Mammary epithelial cell (primary cell): ENCODE measurements around the gene TBC1D2.

Experiments
- EZH2 ChIP-seq: IDR thresholded peaks from 2 replicates; pipeline ENCODE4 v1.6.1; 2012; ENCODE audit warnings: low read length, inconsistent platforms, borderline replicate concordance
- TF ChIP-seq, protein P1 (sequence below), 2 donors: IDR thresholded peaks in 1 of 2; conservative IDR thresholded peaks in 1 of 2; 2 replicates each; pipeline ENCODE4 v1.5.1; 2011 to 2012; ENCODE audit warnings: inconsistent platforms in 2 of 2, low read length in 2 of 2, mild to moderate bottlenecking in 2 of 2, control low read depth in 1 of 2, low read depth in 1 of 2; ENCODE audit not compliant: insufficient read depth in 1 of 2; ENCODE audit errors: extremely low read depth in 1 of 2

DNA sequence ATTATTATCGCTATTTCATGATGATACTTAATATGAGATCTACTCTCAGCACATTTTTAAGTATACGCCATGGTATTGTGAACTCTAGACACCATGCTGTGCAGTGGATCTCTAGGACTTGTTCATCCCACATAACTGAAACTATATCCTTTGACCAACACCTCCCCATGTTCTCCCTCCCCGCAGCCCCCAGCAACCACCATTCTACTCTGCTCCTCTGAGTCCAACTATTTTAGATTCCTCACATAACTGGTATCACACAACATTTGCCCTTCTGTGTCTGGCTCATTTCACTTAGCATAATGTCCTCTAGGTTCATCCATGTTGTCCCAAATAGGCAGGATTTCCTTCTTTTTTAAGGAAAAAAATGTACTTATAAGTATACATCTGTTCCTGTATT is 6.6 kb upstream of the TBC1D2 start:
- TF ChIP-seq, protein P1, sequence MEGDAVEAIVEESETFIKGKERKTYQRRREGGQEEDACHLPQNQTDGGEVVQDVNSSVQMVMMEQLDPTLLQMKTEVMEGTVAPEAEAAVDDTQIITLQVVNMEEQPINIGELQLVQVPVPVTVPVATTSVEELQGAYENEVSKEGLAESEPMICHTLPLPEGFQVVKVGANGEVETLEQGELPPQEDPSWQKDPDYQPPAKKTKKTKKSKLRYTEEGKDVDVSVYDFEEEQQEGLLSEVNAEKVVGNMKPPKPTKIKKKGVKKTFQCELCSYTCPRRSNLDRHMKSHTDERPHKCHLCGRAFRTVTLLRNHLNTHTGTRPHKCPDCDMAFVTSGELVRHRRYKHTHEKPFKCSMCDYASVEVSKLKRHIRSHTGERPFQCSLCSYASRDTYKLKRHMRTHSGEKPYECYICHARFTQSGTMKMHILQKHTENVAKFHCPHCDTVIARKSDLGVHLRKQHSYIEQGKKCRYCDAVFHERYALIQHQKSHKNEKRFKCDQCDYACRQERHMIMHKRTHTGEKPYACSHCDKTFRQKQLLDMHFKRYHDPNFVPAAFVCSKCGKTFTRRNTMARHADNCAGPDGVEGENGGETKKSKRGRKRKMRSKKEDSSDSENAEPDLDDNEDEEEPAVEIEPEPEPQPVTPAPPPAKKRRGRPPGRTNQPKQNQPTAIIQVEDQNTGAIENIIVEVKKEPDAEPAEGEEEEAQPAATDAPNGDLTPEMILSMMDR (conservative IDR thresholded peaks at IDR 0.05 in 1 of 2, IDR thresholded peaks at IDR 0.05 in 1 of 2; ENCODE audit: extremely low read depth in 1 of 2, insufficient read depth in 1 of 2, low read depth in 1 of 2, low read length in 2 of 2) = no peak
- no peak for TF ChIP-seq EZH2
